ENCODE data around the gene TUBB3. TPM values are rescaled to one million over a fixed set of nuclear protein-coding genes. Genes with fewer than 3 reads are reported as not detected.

TUBB3 gene
- total and polyA plus RNA-seq, 2 donors (not counting 1 experiment from before 2014, with no cell fraction given): 0.34 to 4.4 TPM

- H3K9me3 Mint-ChIP-seq (ENCODE audit: insufficient read depth): no peaks in the 10 kb centered on the region
- no peaks in the 10 kb centered on the region for H3K27me3 Mint-ChIP-seq
- H3K4me3 Mint-ChIP-seq: no peak overlapping the region
- Histone ChIP-seq H3K27ac (ENCODE audit: low read length in 2 of 2) (no peak overlapping the region), H3K9ac (ENCODE audit: low read length) (no peak overlapping the region), H3K36me3 (replicated peaks in 1 of 2; ENCODE audit: control extremely low read depth in 1 of 2, control insufficient read depth in 1 of 2, extremely low read depth in 1 of 2, insufficient read depth in 2 of 2, low read length in 1 of 2) (peaks cover 18 to 78% of the 10 kb centered on the region in 2 experiments), H3K79me2 (ENCODE audit: control insufficient read depth, insufficient read depth, low read length) (peaks cover 68% of the 10 kb centered on the region), H4K20me1 (ENCODE audit: control insufficient read depth, insufficient read depth, low read length, poor library complexity, severe bottlenecking) (peaks cover 83% of the 10 kb centered on the region), H3K4me3 (ENCODE audit: control extremely low read depth in 1 of 5, extremely low read depth in 1 of 5, insufficient read depth in 1 of 5, low read depth in 2 of 5, low read length in 4 of 5) (no peak overlapping the region), H3K9me3 (ENCODE audit: control extremely low read depth in 1 of 3, control insufficient read depth in 2 of 3, insufficient read depth in 1 of 3, low read length in 2 of 3) (no peaks in the 10 kb centered on the region), H3K4me2 (replicated peaks; ENCODE audit: low read depth, low read length, poor library complexity, severe bottlenecking) (no peak overlapping the region), H3K27me3 (replicated peaks in 1 of 4; ENCODE audit: control extremely low read depth in 1 of 4, control insufficient read depth in 3 of 4, insufficient read depth in 4 of 4, low read length in 3 of 4) (no peaks in the 10 kb centered on the region), H2AFZ (ENCODE audit: insufficient read depth, low read depth, low read length, poor library complexity, severe bottlenecking) (no peak overlapping the region), H3K4me1 (ENCODE audit: control insufficient read depth in 2 of 2, insufficient read depth in 2 of 2, low read length in 2 of 2) (no peaks in the 10 kb centered on the region)
- H3K27ac Mint-ChIP-seq: peak overlapping the region; percentile 53
- ATAC-seq (ENCODE audit: low read depth): no peak
- WGBS (ENCODE audit: insufficient coverage): 98% methylated on average over 20 of the region's 28 CpGs
- TF ChIP-seq CTCF (IDR thresholded peaks at IDR 0.05) (no peak), EZH2 (IDR thresholded peaks at IDR 0.05; ENCODE audit: borderline replicate concordance, insufficient read depth, low read depth, low read length, poor library complexity, severe bottlenecking) (no peak)
- peaks cover 5% of the 10 kb centered on the region for H3K4me1 Mint-ChIP-seq
- CTCF ChIA-PET: interaction anchor here (1.5 kb wide), 1 partner anchor 24 kb away, joined by 3 read pairs; no protein-coding TSS in a partner anchor
- POLR2A ChIA-PET: no interaction called here
- no peak for DNase-seq
- intact Hi-C loops (cut with micrococcal nuclease): no loop called here
Measured at GRCh38 chr16:89883346-89884040, 39.6 kb upstream of the TUBB3 start.

GRCh38 chr16:89884041-89884421, 39.1 kb upstream of the TUBB3 start:
- Histone ChIP-seq H3K9me3 (ENCODE audit: control extremely low read depth in 1 of 3, control insufficient read depth in 2 of 3, insufficient read depth in 1 of 3, low read length in 2 of 3) (no peaks in the 10 kb centered on the region), H3K4me3 (ENCODE audit: control extremely low read depth in 1 of 5, extremely low read depth in 1 of 5, insufficient read depth in 1 of 5, low read depth in 2 of 5, low read length in 4 of 5) (no peak overlapping the region), H3K36me3 (replicated peaks in 1 of 2; ENCODE audit: control extremely low read depth in 1 of 2, control insufficient read depth in 1 of 2, extremely low read depth in 1 of 2, insufficient read depth in 2 of 2, low read length in 1 of 2) (peaks cover 18 to 74% of the 10 kb centered on the region in 2 experiments), H3K4me1 (ENCODE audit: control insufficient read depth in 2 of 2, insufficient read depth in 2 of 2, low read length in 2 of 2) (no peaks in the 10 kb centered on the region), H3K4me2 (replicated peaks; ENCODE audit: low read depth, low read length, poor library complexity, severe bottlenecking) (no peak overlapping the region), H4K20me1 (ENCODE audit: control insufficient read depth, insufficient read depth, low read length, poor library complexity, severe bottlenecking) (peaks cover 77% of the 10 kb centered on the region), H3K79me2 (ENCODE audit: control insufficient read depth, insufficient read depth, low read length) (peaks cover 63% of the 10 kb centered on the region), H3K27me3 (replicated peaks in 1 of 4; ENCODE audit: control extremely low read depth in 1 of 4, control insufficient read depth in 3 of 4, insufficient read depth in 4 of 4, low read length in 3 of 4) (no peaks in the 10 kb centered on the region), H2AFZ (ENCODE audit: insufficient read depth, low read depth, low read length, poor library complexity, severe bottlenecking) (no peak overlapping the region), H3K9ac (ENCODE audit: low read length) (no peak overlapping the region), H3K27ac (ENCODE audit: low read length in 2 of 2) (no peak overlapping the region)
- no peaks in the 10 kb centered on the region for H3K9me3 Mint-ChIP-seq (ENCODE audit: insufficient read depth)
- no peak overlapping the region for H3K4me3 Mint-ChIP-seq
- ChIA-PET CTCF (no interaction called here), POLR2A (no interaction called here)
- intact Hi-C loops (cut with micrococcal nuclease): no loop called here
- ATAC-seq (ENCODE audit: low read depth) (no peak), DNase-seq (no peak)
- WGBS (ENCODE audit: insufficient coverage): 100% methylated on average over 8 of the region's 8 CpGs
- peaks cover 5% of the 10 kb centered on the region for H3K4me1 Mint-ChIP-seq
- H3K27ac Mint-ChIP-seq: no peak overlapping the region
- no peak for TF ChIP-seq EZH2 (IDR thresholded peaks at IDR 0.05; ENCODE audit: borderline replicate concordance, insufficient read depth, low read depth, low read length, poor library complexity, severe bottlenecking)
- TF ChIP-seq CTCF (IDR thresholded peaks at IDR 0.05): no peak
- H3K27me3 Mint-ChIP-seq: no peaks in the 10 kb centered on the region

Measured in B cell (primary cell).